Measurements from ENCODE around the gene LRRC4C.

LRRC4C gene

DNA sequence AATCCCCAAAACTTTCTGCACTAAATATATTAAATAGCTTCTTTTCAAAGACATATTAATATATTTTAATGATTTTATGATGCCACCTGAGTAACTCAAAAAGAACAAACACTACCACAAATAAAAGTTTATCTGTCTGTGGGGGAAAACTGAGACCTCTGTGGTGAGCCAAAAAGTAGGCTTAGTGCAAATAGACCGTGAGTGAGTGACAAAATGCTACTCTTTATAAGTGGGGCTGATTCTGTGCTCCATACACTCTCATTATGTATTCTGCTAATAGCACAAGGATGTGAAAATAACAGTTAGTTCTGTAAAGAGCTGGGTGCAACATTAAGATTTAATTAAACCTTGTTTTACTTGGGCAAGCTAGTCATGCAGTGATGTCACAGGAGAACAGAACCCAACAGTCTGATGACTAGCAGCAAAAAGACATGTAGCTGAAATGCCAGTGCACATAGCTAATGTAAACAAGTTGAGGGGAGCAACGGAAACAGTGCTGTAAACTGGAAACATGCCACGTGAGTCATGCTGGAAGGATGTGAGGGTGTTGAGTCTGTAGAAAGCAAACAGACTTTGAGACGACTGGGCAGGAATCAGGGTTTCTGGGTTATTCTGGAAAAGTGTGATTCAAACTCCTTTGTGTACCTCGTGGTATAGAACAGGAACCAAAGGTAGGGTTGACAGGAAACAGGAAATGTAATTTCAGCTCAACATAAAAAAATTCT lies 1130.4 kb downstream of the LRRC4C start:
- no peak for DNase-seq

DNA sequence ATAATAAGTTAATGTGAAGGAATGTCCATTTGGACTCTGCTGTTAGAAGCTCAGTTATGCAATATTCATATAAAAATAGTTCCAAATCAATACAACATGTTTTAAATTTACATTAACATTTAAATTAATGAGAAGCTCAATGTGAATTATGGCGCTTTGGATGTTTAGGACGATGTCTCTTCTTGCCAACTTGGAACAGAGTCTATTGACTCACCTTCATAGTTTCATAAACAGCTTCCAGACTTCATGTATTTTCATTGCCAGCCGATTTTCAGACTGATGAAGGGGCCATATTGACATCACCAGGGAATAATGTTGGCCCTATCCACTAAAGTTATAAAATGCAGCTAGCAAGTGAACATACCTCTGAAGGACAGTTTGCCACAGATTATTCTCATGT lies 1136.2 kb downstream of the LRRC4C start:
- DNase-seq: no peak

DNA sequence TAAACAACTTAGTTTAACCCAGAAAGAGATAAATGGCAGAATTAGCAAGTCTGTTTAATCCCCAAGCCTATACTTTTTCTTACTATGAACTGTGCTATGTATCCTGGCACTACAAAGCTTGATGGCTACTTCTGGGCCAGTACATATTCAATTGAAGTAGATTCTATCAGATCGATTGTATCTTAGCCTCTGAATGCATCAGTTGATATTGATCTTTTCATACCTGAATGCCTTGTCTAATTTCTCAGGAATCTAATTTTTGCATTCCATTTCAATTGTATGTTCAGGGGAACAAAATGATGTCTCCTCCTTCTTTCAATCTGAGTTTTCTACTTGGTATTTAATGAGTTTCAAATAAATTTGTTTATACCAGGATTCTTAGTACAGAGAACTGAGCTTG lies 1137.9 kb downstream of the LRRC4C start:
- no peak for DNase-seq

DNA sequence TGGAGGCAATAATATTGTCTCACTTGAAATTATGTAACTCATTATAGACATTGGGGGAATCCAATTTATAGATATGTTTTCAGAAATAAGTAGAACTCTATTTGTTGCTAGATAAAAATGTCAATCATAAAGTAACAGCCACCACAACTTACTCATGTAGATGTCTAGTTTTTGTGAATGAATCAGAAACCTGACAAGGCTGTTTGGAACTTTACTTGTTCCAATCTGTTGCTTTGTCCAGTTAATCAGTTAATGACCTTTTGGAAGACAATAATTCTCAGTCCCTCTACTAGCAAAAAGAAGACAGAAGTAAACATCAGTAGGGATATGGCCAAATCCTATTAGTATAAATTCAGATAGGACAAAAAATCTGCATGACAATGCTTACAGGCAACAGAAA lies 1143.3 kb downstream of the LRRC4C start:
- no peak for DNase-seq

DNA sequence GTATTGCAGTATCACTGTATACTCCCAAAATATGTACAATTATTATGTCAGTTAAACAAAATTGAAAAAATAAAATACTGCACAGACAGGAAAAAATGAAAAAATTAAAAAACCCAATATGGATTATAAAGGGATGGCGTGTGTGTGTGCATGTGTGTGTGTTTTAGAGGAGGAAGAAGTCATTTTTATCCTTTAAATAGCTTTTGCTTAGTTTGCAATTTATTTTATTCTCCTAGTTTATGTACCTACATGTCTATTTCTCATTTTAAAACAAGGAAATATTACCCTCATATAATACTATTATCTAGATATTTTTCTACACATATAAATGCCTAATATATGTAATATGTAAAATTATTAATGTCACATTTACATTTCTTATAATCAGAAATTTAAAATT lies 1144.3 kb downstream of the LRRC4C start:
- DNase-seq: no peak

DNA sequence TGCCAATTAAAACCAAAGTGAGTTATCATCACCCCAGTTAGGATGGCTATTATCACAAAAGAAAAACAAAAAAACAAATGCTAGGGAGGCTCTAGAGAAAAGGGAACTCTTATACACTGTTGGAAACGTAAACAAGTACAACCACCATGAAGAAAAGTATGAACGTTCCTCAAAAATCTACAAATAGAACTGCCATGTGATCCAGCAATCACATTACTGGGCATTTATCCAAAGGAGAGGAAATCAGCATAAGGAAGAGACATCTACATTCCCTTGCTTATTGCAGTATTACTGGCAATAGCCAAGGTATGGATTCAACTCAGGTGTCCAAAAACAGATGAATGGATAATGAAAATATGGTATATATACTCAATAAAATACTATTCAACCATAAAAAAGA lies 1145.1 kb downstream of the LRRC4C start:
- DNase-seq: no peak

DNA sequence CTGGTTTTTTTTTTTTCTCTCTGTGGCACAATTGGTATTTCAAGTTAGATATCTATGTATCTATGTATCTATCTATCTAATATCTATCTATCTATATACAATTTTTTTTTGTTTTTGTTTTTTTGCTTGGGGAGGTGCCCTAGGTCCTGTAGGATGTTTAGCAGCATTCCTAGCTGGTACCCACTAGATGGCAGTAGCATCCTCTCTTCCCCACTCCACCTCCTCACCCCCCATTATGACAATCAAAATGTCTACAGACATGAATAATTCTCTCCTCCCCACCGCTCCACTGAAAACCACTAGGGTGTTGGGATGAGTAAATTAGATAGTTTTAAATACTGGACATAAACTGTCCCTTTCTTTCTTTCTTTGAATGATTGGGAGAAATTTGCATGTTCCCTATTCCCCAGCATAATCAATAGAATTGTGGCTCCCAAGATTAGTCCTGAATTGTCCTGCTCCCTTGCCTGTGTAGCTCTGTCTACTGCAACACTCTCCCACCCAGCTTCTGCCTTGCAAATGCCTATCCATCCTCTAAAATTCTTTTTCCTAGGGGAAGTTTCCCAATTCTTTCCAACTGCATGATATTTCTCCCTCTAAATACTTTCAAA lies 1152.4 kb downstream of the LRRC4C start:
- no peak for DNase-seq

DNA sequence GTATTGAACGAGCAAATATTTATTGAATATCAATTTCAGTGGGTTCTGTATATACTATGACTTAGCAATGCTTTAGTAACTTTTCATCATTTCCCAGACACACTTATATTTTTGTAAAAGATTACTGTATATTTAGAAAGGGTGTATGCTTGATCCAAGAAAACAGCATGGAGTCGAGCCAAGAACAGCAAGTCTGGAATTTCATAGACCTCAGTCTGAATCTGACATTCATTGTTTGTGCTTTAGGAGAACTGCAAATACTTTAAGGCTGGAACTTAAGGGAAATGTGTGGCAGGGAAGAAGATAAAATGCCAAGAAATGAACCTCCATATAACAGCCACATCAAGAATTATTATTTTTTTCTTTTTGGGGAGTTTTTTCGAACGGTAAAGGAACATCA lies 1156.8 kb downstream of the LRRC4C start:
- no peak for DNase-seq

DNA sequence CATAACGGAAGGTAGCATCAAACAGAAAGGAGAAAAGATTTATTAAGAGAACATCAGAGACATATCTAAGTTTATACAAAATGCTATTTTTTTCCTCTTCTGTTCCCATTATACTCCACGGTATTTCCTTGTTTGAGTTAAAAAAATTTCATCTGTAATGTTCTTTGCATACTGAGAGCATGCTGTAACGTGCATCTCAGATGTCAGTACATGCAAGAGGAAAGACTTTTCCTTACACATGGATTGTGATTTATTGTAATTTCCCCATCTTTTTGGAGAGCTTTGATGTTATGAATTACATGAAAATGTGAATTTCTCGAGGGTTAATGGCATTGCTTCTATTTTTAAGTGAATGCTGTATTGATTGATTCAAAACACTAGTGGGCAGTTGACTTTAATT lies 1164.0 kb downstream of the LRRC4C start:
- no peak for DNase-seq

DNA sequence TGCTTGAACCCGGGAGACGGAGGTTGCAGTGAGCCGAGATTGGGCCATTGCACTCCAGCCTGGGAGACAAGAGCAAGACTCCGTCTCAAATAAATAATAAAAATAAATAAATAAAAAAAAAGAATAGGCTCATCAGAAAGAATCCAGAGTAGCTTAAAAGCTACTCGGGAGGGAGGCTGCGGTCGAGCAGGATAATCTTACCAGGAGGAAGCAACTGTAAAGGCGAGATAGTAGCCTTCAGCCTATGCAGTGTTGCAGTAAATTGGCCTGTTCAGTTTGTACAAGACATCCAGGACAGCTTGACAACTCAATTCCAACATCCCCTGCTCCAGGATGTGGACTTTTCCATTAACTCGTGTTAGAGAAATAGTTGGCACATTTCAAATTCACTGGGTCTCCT lies 1164.7 kb downstream of the LRRC4C start:
- DNase-seq: no peak

DNA sequence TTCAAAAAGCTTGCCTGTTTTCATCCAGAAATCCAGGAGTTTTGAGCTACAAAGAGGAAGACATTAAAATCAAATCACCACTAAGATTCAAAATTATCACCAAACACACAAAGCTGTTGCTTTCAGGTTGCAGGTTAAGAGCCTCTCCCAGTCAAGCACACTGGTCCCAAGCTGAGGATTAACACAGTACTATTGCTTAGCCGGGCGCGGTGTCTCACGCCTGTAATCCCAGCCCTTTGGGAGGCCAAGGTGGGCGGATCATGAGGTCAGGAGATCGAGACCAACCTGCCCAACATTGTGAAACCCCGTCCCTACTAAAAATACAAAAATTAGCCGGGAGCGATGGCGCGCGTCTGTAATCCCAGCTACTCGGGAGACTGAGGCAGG lies 1165.1 kb downstream of the LRRC4C start:
- no peak for DNase-seq

DNA sequence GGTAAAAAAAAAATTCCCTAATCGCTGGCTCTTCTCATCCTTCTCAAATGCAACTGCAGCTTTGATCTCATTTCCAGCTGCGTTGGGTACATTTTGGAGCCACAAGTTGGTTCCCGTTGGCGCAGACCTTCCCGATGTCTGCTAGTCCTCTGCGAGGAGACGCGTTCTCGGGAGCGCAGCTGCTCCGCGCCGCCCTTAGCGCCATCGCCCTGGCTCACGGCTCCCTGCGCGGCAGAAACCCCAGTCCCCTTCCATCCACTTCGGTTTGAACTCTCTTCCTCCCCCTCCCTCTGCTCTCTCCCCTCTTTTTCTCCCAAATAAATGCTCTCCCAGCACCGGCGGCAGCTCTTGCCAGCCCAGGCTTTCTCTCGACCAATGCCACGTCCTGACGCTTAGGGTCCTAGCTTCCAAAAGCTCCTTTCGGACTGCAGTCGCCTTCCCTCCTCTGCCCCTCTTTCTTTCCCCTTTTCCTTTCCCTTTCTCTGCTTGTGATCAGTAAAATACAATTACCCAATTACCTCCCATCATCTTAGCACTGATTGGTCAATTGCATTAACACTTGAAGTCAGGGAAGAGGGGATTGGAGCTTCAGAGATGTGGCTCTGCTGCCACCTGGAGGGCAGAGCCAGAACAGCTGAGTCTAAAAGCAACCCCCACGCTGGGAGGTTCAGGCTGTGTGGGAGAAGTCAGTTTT lies 1165.7 kb downstream of the LRRC4C start:
- DNase-seq: no peak

DNA sequence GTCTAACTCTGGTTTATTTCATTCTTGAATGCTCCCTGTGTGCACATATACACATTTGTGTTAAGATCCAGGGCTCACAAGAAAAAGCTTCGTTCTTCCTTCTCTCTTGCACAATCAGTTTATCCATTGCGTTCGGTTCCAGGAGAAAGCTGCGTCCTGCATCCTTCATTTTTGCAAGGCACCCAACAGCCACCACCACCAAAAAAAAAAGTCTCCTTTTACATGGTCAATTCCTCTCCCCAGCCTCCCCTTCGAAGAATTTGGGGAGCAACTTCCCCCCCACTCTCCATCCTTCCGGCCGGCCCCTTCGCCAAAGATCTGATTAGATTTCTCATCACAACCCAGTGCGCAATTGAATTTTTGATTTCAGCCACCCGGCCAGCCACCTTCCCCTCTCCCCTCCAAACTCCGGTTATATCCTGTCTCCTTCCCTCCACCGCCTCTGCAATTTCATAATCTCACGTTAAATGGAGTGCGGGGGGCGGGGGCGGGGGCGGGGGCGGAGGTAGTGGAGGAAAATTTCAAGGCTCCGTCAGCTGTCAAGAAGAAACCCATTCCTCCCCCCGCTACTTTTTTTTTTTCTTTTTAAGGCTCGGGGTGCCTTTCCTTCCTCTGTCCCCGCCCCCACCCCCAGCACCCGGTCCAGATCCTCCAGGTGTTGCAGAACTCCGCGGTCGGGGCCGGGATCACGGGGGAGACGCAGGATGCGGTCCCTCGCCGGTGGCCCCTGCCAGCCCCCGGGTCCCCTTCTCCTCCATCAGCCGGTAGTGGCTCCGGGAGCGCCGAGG lies 1166.5 kb downstream of the LRRC4C start:
- DNase-seq: no peak

DNA sequence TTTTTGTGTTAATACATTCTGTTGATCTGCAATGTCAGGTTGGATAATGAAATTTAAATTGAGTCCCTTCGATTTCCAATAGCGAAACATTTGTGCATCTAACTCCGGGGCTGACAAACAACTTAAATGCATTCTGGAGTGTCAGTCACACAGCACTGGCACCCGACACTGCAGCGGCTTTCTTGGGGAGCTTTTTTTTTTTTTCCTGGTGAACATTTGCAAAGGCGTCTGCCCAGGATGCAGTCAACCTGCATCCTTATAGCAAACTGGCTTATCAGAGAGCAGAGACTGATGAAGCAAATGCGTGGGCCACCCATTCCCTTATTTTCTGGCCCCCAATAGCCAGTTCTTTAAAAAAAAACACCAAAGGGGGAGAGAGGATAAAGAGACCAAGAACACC lies 1167.7 kb downstream of the LRRC4C start:
- DNase-seq: no peak

DNA sequence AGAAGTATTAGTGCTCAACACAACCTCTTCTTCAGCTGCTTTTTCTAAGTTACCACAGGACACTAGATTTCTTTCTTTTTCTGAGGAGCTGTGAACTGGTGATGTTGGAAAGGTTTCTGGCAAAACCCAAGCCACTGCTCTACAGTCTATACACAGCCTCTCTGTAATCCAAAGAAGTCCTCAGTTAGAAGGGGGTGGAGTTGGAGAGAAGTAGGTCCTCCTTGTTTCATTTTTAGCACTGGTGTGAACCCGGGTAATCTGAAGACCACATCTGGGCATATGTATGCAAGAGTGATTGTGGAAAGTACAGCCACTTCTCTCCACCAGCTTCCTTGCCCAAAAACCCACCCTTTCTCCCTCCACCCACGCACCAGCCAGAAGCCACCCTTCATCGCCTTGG lies 1168.1 kb downstream of the LRRC4C start:
- no peak for DNase-seq

DNA sequence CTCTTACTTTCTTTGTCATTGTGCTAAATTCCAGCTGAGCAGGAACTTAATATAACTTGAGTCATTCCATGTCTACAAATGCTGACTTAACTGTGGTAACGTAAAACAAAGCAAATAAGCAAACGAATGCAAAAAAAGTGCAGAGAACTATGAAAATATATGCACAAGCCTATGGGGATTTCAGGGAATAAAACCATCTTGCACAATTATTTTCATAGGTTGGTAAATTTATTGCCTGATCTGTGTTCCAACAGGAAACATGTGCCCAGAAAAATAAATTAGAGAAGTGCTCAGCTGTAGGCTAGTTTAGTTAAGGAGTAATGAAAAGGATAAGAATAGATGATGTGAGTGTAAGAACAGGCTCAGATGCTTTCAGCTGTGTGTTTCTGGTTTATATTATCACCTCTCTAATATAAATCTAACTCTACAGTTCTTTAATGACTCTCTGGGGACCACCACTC lies 1169.3 kb downstream of the LRRC4C start:
- no peak for DNase-seq

DNA sequence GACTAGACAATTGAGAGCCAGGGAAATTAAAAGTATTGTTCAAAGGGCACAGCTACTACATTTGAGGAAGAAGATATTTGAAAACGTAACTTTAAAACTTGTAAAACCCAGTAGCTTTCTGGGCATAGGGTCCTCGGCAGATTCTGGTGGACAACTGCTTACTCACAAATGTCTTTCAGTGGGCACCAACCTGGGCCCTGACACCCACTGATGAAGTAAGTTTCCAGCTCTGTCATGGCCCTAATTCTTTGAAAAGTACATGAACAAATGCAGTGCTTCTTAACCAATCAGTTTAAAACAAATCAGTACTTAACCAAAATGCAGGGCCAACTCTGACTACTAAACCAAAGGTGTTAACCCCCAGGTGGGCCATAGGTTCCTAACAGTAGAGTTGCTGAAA lies 1170.1 kb downstream of the LRRC4C start:
- no peak for DNase-seq

DNA sequence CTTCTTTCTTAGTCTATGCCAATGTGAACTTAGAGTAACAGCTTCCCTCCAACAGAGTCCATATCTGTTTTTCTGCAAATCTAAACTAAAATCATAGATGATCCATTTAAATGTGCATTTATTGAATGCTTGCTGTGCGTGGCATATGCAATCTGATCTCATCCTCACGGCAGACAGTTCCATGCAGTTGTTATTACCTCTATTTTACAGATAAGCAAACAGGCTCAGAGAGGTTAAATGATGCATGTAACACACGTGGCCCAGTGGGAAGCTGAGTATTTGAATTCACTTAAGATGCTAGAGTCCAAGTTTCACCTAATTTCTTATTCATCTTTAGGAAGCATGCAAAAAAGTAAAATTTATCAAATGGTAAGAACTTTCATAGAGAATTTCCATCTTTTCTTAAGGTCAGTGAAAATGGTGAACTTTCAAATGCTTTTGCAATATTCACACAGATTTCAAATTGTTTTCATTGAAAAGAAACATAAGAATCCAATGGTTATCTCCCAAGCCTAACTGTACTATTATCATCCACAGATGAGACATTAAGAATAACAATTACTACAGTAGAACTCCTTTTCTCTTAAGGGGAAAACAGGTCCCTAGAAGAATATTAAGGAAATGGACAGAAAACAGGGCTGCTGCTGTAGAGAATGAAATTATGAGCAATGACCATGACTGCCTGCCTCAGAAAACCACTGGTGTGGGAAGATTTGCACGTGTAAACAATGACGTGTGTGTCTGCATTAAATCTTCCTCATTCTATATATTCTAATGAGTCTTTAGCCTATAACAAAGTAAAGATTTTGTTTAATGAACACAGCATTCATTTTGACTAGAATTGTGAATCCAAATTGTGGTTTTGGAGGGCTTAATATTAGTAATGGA lies 1171.3 kb downstream of the LRRC4C start:
- no peak for DNase-seq

DNA sequence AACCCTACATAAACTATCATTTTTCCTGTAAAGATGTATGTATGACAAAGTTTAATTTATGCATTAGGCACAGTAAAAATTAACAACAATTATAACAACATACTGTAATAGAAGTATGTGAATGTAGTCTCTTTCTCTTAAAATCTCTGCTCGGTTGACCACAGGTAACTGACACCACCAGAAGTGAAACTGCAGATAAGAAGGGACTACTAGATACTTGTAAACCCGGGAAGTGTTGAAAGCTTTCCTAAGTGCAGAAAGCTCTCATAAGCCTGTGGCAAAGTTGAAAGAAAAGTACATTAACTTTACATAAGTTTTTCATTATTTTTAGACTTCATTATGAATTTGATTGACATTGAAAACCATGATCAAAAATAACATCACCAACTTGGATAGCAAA lies 1173.3 kb downstream of the LRRC4C start:
- no peak for DNase-seq

DNA sequence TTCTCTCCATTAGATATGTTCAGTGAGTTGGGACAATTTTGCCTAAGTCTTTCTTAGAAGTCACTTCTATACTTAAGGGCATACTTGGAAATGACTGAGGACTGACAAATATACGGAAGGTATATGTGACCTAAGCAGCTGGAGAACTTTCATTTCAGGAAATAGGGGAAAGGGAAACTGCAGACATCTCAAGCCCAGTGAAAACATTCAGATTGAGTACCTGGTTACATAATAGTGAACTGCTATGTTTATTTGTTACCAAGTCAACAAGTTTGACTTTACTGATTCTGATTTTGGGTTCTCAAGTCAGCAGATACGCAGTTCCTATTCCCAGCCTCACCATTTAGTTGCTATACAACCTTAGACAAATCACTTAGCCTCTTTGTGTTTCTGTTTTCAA lies 1173.9 kb downstream of the LRRC4C start:
- no peak for DNase-seq

DNA sequence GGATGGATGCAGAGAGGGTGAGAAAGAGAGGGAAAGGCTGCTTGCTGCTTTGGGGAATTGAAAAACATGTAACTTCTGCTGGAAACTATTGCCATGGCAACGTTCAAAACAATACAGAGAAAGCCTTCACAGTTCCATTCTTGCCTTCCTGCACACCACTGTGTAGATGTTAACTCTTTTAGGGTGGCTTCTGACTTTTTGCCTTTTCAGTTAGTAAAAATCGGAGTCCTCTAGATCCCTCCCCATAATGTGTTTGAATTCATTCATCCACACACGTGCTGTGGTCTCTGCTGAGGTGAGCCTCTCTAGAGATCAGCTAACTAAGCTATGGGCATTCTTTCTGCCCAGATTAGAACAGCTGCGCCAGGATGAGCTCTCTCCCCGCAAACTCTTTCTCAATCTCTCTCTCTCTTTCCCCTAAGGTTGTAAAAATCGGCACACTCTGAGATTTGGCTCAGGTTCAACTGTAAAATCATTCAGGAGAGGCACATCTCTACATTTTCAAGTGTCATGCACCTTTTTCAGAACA lies 1178.3 kb downstream of the LRRC4C start:
- no peak for DNase-seq

All from CD4-positive, alpha-beta T cell treated with Interleukin-15 for 1 hour (primary cell).